ENCODE results near the gene PRRT1B.

PRRT1B gene

GRCh38 chr9:131530546-131530919, 14.8 kb upstream of the PRRT1B start:
- H2AFZ ChIP-seq (ENCODE audit: low read length) = peak overlapping the region; percentile 22; the same call in 1 of the 2 replicates
- peak overlapping the region; percentile 85 for H3K4me2 ChIP-seq (ENCODE audit: low read depth, low read length)
- no peak for TF ChIP-seq EZH2phosphoT487 (IDR thresholded peaks at IDR 0.05; ENCODE audit: low read length)
- TF ChIP-seq, protein P1, sequence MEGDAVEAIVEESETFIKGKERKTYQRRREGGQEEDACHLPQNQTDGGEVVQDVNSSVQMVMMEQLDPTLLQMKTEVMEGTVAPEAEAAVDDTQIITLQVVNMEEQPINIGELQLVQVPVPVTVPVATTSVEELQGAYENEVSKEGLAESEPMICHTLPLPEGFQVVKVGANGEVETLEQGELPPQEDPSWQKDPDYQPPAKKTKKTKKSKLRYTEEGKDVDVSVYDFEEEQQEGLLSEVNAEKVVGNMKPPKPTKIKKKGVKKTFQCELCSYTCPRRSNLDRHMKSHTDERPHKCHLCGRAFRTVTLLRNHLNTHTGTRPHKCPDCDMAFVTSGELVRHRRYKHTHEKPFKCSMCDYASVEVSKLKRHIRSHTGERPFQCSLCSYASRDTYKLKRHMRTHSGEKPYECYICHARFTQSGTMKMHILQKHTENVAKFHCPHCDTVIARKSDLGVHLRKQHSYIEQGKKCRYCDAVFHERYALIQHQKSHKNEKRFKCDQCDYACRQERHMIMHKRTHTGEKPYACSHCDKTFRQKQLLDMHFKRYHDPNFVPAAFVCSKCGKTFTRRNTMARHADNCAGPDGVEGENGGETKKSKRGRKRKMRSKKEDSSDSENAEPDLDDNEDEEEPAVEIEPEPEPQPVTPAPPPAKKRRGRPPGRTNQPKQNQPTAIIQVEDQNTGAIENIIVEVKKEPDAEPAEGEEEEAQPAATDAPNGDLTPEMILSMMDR (IDR thresholded peaks at IDR 0.05; ENCODE audit: low read length) = peak; percentile 30
- peak; percentile 45 for DNase-seq
- peaks cover 11% of the 10 kb centered on the region; the same call in 1 of the 2 replicates for H3K4me1 ChIP-seq (ENCODE audit: low read length)
- H3K27ac ChIP-seq (ENCODE audit: low read length) = no peak overlapping the region
- H4K20me1 ChIP-seq (ENCODE audit: insufficient read depth, low read length) = no peaks in the 10 kb centered on the region
- no peaks in the 10 kb centered on the region for H3K9me3 ChIP-seq (replicated peaks; ENCODE audit: insufficient read depth, low read length)
- H3K27me3 ChIP-seq (replicated peaks; ENCODE audit: insufficient read depth, low read length) = no peaks in the 10 kb centered on the region
- H3F3A ChIP-seq (ENCODE audit: insufficient read depth, low read length) = no peaks in the 10 kb centered on the region
- H3K9me2 ChIP-seq (replicated peaks; ENCODE audit: insufficient read depth, low read length) = no peaks in the 10 kb centered on the region
- H3K36me3 ChIP-seq (replicated peaks; ENCODE audit: insufficient read depth, low read length) = no peaks in the 10 kb centered on the region
- H3K79me2 ChIP-seq (ENCODE audit: low read length) = peaks cover 23% of the 10 kb centered on the region
- peak overlapping the region; percentile 85 for H3K9ac ChIP-seq (ENCODE audit: low read length)
- H3K4me3 ChIP-seq (ENCODE audit: low read length) = peak overlapping the region; percentile 75

- H3F3A ChIP-seq (ENCODE audit: insufficient read depth, low read length) = no peaks in the 10 kb centered on the region
- DNase-seq = peak; percentile 85
- H3K9me2 ChIP-seq (replicated peaks; ENCODE audit: insufficient read depth, low read length) = no peaks in the 10 kb centered on the region
- no peak within 1 kb of the TSS for H3K27ac ChIP-seq (ENCODE audit: low read length)
- peak within 1 kb of the TSS; percentile 98 for H3K4me2 ChIP-seq (ENCODE audit: low read depth, low read length)
- H3K27me3 ChIP-seq (replicated peaks; ENCODE audit: insufficient read depth, low read length) = no peaks in the 10 kb centered on the region
- H4K20me1 ChIP-seq (ENCODE audit: insufficient read depth, low read length) = no peaks in the 10 kb centered on the region
- peak within 1 kb of the TSS; percentile 75 for H3K4me3 ChIP-seq (ENCODE audit: low read length)
- H3K79me2 ChIP-seq (ENCODE audit: low read length) = peaks cover 23% of the 10 kb centered on the region
- TF ChIP-seq, protein P1 (IDR thresholded peaks at IDR 0.05; ENCODE audit: low read length) = no peak
- TF ChIP-seq EZH2phosphoT487 (IDR thresholded peaks at IDR 0.05; ENCODE audit: low read length) (no peak), EZH2 (optimal IDR thresholded peaks at IDR 0.05; ENCODE audit: low read depth, low read length) (no peak)
- H2AFZ ChIP-seq (ENCODE audit: low read length) = peak within 1 kb of the TSS; percentile 98
- H3K36me3 ChIP-seq (replicated peaks; ENCODE audit: insufficient read depth, low read length) = no peaks in the 10 kb centered on the region
- no peaks in the 10 kb centered on the region for H3K9me3 ChIP-seq (replicated peaks; ENCODE audit: insufficient read depth, low read length)
- peaks cover 11% of the 10 kb centered on the region; the same call in 1 of the 2 replicates for H3K4me1 ChIP-seq (ENCODE audit: low read length)
- peak within 1 kb of the TSS; percentile 85 for H3K9ac ChIP-seq (ENCODE audit: low read length)
Measured at GRCh38 chr9:131530920-131531832, 14.1 kb upstream of the PRRT1B start, which contains the start of gene UCK1. Gene UCK1 (minus strand): TSS chr9:131531263. CDS start chr9:131531174, 89 bp downstream.

GRCh38 chr9:131534721-131535237, 10.5 kb upstream of the PRRT1B start:
- no peaks in the 10 kb centered on the region for H3K36me3 ChIP-seq (replicated peaks; ENCODE audit: insufficient read depth, low read length)
- H3K79me2 ChIP-seq (ENCODE audit: low read length) = peaks cover 12% of the 10 kb centered on the region
- TF ChIP-seq EZH2 (optimal IDR thresholded peaks at IDR 0.05; ENCODE audit: low read depth, low read length) = no peak
- TF ChIP-seq EZH2phosphoT487 (IDR thresholded peaks at IDR 0.05; ENCODE audit: low read length) = no peak
- TF ChIP-seq, protein P1 (IDR thresholded peaks at IDR 0.05; ENCODE audit: low read length) = no peak
- H3F3A ChIP-seq (ENCODE audit: insufficient read depth, low read length) = no peaks in the 10 kb centered on the region
- H3K4me3 ChIP-seq (ENCODE audit: low read length) = no peak overlapping the region
- no peak overlapping the region for H3K4me2 ChIP-seq (ENCODE audit: low read depth, low read length)
- H2AFZ ChIP-seq (ENCODE audit: low read length) = no peak overlapping the region
- peaks cover 9% of the 10 kb centered on the region; the same call in 1 of the 2 replicates for H3K4me1 ChIP-seq (ENCODE audit: low read length)
- no peaks in the 10 kb centered on the region for H3K9me3 ChIP-seq (replicated peaks; ENCODE audit: insufficient read depth, low read length)
- DNase-seq = no peak
- H4K20me1 ChIP-seq (ENCODE audit: insufficient read depth, low read length) = no peaks in the 10 kb centered on the region
- H3K9me2 ChIP-seq (replicated peaks; ENCODE audit: insufficient read depth, low read length) = no peaks in the 10 kb centered on the region
- H3K27ac ChIP-seq (ENCODE audit: low read length) = no peak overlapping the region
- H3K27me3 ChIP-seq (replicated peaks; ENCODE audit: insufficient read depth, low read length) = no peaks in the 10 kb centered on the region
- no peak overlapping the region for H3K9ac ChIP-seq (ENCODE audit: low read length)
